ENCODE results near the gene RPL4. TPM values are rescaled to one million over a fixed set of nuclear protein-coding genes. Genes with fewer than 3 reads are reported as not detected.

RPL4 gene
- total RNA-seq = 1,000 to 10,000 TPM; 2,301 to 6,298 (median 4,986) TPM

DNA sequence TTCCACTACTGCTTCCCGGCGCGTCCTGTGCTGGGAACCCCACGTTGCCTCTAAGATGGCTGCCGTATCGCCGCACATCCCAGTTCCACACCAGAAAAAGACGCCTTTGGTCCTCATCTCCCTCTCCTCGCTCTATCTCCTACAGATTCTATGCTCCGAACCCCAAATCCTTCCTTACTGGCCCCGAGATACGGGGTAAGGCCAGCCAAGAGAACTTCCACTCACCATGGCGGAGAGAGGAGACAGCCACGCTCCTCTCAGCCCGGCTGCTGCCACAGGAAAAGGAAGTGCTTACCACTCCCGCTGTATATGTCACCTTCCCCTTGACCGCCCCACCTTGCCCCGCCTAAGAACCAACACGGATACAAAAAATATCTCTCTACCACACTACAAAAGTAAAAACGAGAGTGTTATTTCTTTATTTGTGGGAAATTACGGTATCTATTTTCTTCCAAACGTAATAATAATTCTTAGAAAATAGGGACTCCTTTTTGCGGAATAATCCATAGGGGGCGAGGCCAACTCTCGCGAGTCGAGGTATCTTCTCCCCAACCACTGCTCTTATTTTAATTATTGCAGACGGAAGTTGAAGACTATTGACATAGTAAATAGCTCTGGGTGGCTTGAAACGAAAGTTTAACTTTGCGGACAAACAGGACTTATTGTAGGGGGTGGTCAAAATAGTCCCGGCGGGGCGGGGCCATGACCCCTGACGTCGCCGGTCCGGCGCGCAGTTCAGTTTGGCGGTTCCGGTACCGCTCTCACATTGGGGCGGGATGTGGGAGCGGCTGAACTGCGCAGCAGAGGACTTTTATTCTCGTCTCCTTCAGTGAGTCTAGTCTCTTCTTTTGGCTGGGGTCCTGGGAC lies at the start of gene RPL4, which contains the start of gene ZWILCH:
TSS of gene RPL4 (minus strand) at position 293 of the 867 bp plus-strand sequence. CDS start at position 228, 65 bp downstream.
TSS of gene ZWILCH (plus strand) at position 764 of the 867 bp plus-strand sequence. CDS start at position 777, 13 bp downstream.
- intact Hi-C loops (cut with DNase I; ENCODE audit: low total_unique reads) = no loop called here
- H3K4me3 ChIP-seq = peak within 1 kb of the TSS; percentile 79 to 95
- H3K27me3 ChIP-seq = no peaks in the 10 kb centered on the region
- DNase-seq = peak; percentile 78 to 79
- no peaks in the 10 kb centered on the region for H3K36me3 ChIP-seq
- no peaks in the 10 kb centered on the region for H3K9me3 ChIP-seq
- TF ChIP-seq, protein P1, sequence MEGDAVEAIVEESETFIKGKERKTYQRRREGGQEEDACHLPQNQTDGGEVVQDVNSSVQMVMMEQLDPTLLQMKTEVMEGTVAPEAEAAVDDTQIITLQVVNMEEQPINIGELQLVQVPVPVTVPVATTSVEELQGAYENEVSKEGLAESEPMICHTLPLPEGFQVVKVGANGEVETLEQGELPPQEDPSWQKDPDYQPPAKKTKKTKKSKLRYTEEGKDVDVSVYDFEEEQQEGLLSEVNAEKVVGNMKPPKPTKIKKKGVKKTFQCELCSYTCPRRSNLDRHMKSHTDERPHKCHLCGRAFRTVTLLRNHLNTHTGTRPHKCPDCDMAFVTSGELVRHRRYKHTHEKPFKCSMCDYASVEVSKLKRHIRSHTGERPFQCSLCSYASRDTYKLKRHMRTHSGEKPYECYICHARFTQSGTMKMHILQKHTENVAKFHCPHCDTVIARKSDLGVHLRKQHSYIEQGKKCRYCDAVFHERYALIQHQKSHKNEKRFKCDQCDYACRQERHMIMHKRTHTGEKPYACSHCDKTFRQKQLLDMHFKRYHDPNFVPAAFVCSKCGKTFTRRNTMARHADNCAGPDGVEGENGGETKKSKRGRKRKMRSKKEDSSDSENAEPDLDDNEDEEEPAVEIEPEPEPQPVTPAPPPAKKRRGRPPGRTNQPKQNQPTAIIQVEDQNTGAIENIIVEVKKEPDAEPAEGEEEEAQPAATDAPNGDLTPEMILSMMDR (IDR thresholded peaks at IDR 0.05) = peak in 2 of 4 experiments; percentile 1 to 8
- TF ChIP-seq POLR2A (IDR thresholded peaks at IDR 0.05) = peak; percentile 59 to 86
- peak within 1 kb of the TSS; percentile 87 to 93 for H3K27ac ChIP-seq
- peaks cover 4 to 7% of the 10 kb centered on the region in 2 donors for H3K4me1 ChIP-seq

DNA sequence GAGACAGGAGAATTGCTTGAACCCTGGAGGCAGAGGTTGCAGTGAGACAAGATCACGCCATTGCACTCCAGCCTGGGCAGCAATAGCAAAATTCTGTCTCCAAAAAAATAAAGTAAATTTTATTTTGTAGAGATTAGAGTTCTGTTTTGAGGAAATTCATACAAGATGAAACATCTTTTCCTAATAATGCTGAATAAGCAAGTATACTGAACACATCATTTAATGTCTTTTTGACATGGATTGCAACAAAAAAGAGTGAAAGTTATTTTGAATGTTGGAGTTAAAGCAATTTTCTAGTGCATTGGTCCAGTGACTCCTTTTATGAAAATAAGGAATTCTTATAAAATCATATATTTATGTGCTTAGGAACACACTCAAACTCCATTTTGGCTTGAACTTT lies 40.6 kb upstream of the RPL4 start:
- Histone ChIP-seq H3K27me3 (no peaks in the 10 kb centered on the region), H3K36me3 (no peaks in the 10 kb centered on the region), H3K27ac (no peak overlapping the region), H3K4me1 (no peaks in the 10 kb centered on the region), H3K4me3 (no peak overlapping the region), H3K9me3 (no peaks in the 10 kb centered on the region)
- intact Hi-C loops (cut with DNase I; ENCODE audit: low total_unique reads) = no loop called here
- TF ChIP-seq, protein P1 (IDR thresholded peaks at IDR 0.05) = no peak
- no peak for TF ChIP-seq POLR2A (IDR thresholded peaks at IDR 0.05)
- no peak for DNase-seq

DNA sequence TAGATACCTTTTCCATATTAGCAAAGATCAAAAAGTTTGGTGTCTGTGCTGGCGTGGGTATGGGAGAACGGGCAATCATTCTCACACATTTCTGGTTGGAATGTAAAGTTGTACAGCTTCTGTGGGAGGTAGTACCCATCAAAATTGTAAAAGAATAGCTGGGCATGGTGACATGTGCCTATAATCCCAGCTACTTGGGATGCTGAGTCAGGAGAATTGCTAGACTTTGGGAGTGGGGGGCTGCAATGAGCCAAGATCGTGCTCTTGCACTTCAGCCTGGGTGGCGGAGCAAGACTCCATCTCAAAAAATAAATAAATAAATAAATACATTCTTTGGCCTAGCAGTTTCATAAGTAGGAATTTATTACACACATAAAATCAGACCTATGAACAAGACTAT lies 38.2 kb upstream of the RPL4 start:
- H3K27ac ChIP-seq = no peak overlapping the region
- H3K4me3 ChIP-seq = no peak overlapping the region
- H3K4me1 ChIP-seq = no peaks in the 10 kb centered on the region
- no peak for TF ChIP-seq POLR2A (IDR thresholded peaks at IDR 0.05)
- TF ChIP-seq, protein P1 (IDR thresholded peaks at IDR 0.05) = no peak
- no peaks in the 10 kb centered on the region for H3K27me3 ChIP-seq
- H3K36me3 ChIP-seq = no peaks in the 10 kb centered on the region
- no peaks in the 10 kb centered on the region for H3K9me3 ChIP-seq
- no peak for DNase-seq
- intact Hi-C loops (cut with DNase I; ENCODE audit: low total_unique reads) = no loop called here

DNA sequence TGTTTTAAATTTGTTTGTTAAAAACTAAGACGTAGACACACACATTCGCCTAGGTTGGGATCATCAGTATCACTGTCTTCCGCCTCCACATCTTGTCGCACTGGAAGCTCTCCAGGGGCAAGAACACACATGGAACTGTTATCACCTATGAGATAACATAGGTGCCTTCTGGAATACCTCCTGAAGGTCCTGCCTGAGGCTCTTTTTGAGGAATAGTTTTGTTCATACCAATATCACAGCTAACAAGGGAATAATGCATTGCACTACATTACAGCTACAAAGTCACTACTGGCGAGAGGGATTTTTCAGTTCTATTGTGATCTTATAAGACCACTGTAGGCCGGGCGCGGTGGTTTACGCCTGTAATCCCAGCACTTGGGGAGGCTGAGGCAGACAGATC lies 30.4 kb upstream of the RPL4 start:
- Histone ChIP-seq H3K27ac (no peak overlapping the region), H3K36me3 (no peaks in the 10 kb centered on the region), H3K9me3 (no peaks in the 10 kb centered on the region), H3K27me3 (no peaks in the 10 kb centered on the region), H3K4me1 (no peaks in the 10 kb centered on the region), H3K4me3 (no peak overlapping the region)
- TF ChIP-seq, protein P1 (IDR thresholded peaks at IDR 0.05) = no peak
- TF ChIP-seq POLR2A (IDR thresholded peaks at IDR 0.05) = no peak
- no peak for DNase-seq
- intact Hi-C loops (cut with DNase I; ENCODE audit: low total_unique reads) = no loop called here

DNA sequence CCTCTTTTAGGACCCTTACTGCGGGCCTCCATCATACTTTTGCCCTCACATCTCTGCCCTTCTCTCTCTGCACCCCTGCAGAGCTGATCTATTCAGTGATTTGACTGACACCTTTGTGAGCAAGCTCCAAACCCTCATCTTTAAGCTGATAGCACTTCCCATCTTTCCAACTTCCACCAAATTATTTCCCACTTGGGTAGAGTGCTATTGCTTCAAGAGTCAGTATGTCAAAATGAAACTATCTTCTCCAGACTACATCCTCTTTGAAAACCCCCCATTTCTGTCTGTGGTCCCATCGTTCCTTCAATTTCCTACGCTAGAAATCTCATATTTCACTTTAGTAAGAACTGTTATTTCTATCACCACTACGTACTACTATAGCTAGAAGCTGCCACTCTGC lies 20.2 kb upstream of the RPL4 start:
- no peaks in the 10 kb centered on the region for H3K36me3 ChIP-seq
- TF ChIP-seq, protein P1 (IDR thresholded peaks at IDR 0.05) = no peak
- no peak for TF ChIP-seq POLR2A (IDR thresholded peaks at IDR 0.05)
- H3K4me1 ChIP-seq = no peaks in the 10 kb centered on the region
- no peaks in the 10 kb centered on the region for H3K9me3 ChIP-seq
- H3K4me3 ChIP-seq = no peak overlapping the region
- H3K27me3 ChIP-seq = no peaks in the 10 kb centered on the region
- DNase-seq = no peak
- intact Hi-C loops (cut with DNase I; ENCODE audit: low total_unique reads) = no loop called here
- H3K27ac ChIP-seq = no peak overlapping the region

Data from uterus (tissue), 4 donors.